GM19238 (cell line): ENCODE measurements around the gene TCF21.
"Not testable (repeated sequence)": the region's sequence is repeated elsewhere in the genome, so short reads cannot be mapped to it uniquely, and the experiment has no call there.

ENCODE experiments used
- DNase-seq: peaks from one replicate; pipeline ENCODE4 v3.0.0; 2011; ENCODE audit warnings: low spot score; ENCODE audit not compliant: insufficient read length

TCF21 gene

DNA sequence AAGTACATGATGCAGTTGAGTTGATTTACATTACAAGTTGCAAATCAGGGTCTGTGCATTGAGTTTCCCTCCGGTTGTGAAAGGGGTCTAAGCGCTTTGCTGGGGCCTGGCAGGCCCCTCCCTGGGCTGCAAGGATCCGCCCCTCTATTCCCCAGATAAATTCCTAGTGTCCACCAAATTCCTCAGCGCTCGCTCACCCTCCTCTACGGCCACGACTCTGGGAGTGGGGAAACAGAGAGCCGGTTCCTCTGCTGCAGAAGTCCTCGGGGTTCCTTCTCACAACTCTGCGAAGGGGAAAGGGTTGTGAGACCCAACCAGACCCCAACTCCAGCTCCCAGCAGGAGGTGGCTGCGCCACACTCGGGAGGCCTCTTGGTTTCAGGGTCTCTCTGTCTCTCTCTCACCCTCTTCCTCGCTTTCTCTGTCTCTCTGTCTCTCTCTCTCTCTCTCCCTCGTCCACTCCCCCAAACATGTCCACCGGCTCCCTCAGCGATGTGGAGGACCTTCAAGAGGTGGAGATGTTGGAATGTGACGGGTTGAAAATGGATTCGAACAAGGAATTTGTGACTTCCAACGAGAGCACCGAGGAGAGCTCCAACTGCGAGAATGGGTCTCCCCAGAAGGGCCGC lies at the start of gene TCF21:
TSS of gene TCF21 (plus strand) at position 185 of the 628 bp plus-strand sequence. CDS start at position 470, 285 bp downstream.
- no peak for DNase-seq

DNA sequence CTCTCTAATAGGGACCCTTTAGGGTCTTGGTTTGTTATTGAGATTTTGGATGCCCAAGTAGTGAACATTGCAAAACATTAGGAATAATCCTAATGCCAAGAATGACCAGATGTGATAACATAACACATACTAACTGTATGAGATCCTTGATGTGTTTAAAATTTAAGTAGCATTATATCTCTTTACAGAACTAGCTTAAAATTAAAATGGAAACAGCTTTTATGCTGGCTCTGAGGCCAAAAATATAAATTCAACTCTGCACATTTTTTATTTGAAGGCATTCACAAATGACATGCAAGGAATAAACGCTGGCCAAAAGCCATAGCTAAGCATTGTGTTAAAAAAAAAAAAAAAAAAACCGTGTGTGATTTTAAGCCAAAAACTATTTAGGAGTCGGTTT lies 47.7 kb upstream of the TCF21 start:
- no peak for DNase-seq

DNA sequence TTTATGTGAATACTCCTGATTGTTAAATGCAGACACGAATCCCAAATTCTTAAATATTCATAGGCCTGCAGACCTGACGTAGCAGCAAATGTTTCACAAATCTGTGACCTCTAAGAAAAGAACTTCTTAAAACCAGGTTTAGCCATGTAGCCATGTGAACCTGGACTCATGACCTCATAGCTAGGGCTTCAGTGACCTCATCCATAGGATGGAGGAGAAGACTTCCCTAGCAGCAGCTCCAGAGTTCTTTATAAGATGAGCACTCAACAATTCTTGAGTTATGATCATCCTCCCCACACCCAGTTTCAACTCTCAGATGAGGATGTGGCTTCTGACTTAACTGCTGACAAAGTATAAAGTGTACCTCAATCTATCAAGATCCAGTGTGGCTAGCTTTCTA lies 45.8 kb upstream of the TCF21 start:
- no peak for DNase-seq

DNA sequence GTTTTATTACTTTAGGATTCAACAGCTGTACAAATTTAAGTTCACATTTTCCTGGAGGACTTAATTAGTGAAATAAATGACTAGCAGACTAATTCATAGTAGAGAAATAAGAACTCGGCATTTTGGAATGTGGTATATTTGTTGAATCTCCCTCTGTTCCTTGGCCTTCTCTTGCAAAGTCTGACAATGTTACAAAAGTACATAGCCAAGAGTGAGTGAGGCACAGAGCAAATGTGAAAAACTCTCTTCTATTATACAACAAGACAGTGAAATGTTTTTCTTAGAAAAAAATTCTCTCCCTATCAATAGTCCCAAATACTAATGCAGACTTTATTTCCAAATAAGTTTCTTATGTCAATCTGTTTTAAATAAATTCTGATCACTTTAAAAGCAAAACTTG lies 44.2 kb upstream of the TCF21 start:
- DNase-seq: no peak

DNA sequence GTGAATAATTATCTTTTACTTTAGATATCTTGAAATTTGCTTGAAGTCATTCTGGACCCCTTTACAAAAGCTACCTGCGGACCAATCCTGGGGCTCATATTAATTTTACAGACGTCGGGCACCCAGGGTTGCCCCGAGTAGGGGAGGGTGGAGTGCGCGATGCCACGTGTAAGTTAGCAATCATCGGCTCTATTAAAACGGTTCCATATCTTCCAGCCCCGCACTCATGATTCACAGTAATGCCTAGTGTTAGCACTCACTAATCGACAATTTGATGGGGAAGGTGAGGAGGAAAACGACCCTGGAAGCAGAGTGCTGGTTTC lies 34.9 kb upstream of the TCF21 start:
- DNase-seq: no peak

DNA sequence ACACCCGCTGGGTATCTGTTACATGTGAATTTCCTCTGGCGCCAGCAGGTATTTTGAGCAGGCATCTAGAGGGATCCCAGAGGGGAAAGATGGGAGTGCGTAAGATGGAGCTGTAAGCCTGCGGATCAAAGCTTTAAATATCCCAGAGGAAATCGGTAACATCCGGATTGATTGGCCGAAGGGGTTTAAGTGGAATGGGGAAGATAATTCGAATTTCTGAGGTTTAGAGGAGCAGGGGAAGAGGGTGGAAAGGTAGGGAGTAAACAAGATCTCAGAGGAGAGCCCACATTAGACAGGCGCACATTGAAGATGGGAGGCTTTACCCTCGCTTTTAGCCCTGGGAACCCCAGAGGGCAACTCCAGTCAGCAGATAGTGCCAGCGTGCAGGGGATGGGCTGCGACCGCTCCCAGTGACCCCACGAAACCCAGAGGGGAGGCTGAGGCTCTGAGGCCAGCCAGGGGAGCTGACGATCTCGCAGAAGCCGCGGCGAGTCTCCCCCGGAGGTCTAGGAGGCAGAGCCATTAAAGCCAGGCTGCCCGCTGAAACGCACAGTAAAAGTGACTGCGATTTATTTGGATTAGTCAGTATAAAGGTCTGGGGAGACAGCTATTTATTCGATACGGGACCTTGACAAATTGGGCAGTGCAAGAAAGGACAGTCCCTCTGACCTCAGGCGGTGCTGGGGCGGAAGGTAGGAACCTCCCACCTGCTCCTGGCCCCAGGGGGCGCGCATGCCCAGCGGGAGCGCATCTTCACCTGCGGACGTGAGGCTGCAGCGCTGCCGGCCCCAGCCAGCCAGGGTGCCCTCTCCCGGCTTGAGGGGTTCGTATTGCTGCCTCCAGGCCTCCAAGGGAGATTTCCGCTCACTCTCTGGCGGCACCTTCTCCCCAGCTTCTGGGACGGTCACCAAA lies 34.3 kb upstream of the TCF21 start:
- no peak for DNase-seq

DNA sequence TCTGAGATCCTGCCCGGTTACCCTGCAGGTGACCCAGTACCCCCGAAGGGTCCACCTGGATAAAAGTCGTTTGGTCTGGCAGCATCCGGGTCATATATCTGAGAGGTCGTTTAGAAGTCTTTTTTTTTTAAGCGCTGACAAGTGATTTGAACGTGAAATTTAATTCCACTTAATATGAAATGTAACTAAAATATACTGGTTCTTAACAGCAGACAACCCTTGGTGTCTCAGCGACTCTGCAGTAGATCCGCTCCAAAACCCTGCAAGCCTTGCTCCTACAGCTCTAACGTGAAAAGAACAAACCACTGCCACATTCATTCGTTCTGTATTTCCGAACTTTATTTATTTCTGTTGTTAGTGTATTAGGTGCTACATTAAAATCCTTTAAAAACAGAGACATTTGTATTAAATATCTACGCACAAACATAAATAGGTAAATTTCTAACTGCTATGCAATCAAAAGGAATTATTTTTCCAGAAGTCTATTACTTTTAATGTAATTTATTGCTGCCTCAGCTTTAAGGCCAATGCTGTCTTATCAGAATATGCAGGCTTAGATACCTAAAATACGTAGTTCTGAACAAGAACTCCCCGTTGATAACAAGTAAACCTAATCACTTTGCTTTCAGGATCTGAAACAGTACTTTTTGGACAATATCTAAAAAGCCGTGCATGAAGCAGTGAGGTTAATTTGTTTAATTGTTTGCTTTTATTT lies 33.5 kb upstream of the TCF21 start:
- no peak for DNase-seq

DNA sequence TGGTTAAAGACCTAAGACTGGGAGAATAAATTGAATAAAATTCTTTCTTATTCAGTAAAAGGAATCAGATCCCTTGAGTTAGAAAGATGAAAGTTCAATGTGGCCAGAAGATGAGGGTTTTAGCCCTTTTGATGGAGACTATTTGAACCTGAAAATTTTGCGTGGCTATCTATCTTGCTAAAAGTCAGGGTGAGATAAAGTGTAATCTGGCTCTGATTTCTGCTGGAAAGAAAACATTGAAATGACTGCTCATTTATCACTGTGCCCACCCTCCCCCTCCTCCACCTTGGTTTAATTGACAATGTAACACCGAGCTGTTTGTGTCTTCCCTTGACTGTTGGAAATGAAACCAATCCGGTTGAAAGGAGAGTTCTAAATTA lies 32.9 kb upstream of the TCF21 start:
- DNase-seq: no peak

DNA sequence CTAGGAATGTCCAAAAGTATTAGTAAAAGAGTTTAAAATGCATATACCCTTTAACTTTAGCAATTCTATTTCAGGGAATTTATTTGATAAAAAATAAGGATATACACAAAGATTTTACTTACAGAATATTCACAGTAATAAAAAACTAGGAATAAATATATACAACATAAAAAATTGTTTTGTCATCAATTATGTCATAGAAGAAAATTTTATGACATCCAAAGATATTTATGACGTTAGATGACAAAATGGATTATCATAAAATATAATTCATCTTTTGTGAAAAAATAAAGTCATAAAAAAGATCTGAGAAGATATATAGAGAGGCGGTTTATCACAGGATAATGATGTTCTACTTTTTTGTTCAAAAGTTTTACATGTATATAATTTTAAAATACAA lies 32.0 kb upstream of the TCF21 start:
- DNase-seq: no peak

DNA sequence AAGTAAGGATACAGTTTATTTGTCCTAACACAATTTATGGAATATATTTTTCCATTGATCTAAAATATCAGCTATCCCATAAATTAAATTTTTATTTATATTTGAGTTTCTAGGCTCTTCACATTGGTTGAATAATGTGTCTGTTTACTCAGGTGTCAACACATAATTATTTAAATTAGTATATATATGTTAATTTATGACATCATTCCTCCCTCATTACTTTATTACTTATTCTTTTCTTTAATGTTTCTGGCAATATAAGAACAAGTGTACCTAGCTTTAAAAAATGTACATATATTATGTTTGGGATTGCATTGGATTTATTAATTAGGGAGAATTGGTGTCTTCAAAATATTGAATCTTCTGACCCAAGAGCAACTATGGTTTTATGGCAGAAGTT lies 31.2 kb upstream of the TCF21 start:
- no peak for DNase-seq

DNA sequence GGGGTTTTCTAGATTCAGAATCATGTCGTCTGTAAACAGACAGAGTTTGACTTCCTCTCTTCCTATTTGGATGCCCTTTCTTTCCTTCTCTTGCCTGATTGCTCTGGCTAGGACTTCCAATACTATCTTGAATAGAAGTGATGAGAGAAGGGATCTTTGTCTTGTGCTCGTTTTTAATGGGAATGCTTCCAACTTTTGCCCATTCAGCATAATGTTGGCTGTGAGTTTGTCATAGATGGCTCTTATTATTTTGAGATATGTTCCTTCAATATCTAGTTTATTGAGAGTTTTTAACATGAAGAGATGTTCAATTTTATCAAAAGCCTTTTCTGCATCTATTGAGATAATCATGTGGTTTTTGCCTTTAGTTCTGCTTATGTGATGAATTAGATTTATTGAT lies 27.6 kb upstream of the TCF21 start:
- not testable (repeated sequence) for DNase-seq

DNA sequence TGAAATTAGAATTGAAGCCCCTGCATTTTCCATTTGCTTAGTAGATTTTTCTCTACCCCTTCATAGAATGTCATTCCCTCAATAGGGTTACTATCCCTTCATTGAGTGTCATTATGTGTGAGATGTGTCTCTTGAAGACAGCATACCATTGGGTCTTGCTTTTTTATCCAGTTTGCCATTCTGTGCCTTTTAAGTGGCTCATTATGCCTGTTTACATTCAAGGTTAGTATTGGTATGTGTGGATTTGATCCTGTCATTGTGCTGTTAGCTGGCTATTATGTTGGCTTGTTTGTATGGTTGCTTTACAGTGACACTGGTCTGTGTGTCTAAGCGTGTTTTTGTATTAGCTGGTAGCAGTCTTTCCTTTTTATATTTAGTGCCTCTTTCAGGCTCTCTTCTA lies 25.7 kb upstream of the TCF21 start:
- DNase-seq: no peak

DNA sequence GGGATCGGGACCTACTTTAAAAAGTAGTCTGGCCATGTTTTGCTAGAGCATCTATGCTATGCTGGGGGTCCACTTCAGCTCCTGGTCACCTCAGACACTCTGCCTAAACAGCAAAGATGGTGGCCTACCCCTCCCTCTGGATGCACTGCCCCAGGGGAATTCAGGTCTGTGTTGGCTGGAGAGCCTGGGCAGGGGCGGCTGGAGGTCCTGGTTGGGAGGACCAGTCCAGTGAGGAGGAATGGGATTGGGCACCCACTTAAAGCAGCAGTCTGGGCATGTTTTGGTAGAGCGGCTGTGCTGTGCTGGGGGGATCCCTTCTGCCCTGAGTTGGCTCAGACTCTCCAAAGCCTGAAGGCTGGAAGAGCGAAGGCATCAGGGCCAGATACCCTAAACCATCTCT lies 23.2 kb upstream of the TCF21 start:
- DNase-seq: no peak

DNA sequence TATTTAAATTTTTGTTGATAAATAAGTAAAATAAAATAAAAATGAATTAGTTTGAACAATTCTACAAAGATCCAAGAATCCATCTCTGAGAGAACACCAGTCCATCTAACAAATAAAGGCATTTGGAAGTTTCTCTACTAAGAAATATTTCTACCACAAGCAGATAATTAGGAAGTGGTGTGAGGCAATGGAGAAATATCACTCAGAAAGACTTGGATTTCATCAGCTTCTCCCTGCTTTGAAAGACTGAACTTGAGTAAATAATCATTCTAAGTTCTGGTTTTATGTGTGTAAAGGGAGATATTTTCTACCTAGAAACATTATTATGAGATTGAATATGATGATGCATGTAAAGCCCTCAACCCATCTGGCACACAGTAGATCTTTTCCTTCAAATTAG lies 17.8 kb upstream of the TCF21 start:
- no peak for DNase-seq

DNA sequence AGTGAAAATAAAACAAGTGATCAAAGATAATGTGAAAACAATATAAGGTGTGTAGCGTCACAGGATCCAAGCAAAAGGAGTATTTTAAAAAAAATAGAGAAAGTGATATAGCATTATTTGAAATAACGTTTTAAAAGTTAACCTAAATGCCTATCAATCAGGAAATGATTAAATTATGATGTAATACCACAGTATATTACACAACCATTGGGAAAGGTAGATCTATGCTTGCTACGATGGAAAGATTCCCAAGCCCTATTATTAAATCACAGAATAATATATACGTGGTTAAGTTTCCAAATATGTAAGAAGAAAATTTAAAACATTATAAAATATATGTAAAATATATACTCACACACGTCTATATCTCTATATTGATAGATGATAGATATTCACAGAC lies 15.4 kb upstream of the TCF21 start:
- DNase-seq: no peak

DNA sequence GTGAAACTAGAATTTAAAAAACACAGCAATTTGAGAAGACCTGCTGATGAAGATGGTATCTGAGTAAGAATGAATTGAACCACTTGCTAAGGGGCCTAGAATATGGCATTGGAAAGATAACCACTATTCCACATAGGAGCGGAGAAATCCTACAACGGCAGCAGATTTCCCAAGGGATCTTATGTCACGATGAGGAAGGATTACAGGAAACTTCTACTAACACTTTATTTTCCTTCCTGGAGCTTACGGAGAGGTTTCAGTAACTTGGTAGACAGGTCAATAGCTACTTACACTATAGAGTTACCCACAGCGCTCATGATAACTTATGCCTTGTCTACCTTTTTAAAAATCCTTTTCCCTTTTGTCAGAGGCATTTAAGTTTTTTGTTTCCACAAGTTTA lies 11.8 kb upstream of the TCF21 start:
- DNase-seq: no peak

DNA sequence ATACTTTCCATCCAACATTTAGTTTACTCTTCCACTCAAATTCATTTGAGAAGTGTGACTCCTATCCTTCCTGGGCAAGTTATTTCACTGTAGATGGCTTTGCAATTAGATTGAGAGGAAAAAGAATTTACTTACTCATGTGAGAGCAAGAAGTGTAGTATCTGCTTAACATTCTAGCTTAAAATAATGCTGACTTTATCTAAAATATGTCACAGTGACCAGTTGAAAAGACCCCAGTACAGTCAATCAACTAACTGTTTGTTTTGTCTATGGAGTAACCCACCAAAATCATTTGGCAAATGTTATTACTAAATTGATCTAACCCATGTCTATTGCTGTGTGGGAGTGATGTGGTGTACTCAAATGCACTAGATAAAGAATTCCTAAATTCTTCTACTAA lies 8.9 kb upstream of the TCF21 start:
- DNase-seq: no peak

DNA sequence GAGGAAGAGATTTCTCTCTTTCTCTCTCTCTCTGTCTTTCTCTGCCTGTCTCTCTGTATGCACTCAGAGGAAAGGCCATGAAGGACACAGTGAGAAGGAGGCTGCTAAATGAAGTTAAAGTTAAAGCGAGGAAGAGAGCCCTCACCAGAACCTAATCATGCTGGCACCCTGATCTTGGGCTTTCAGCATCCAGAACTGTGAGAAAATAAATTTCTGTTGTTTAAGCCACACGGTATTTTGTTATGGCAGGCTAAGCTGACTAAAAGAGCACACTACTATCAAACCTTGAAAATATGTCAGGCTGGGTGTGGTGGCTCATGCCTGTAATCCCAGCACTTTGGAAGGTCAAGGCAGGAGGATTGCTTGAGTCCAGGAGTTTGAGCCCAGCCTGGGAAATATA lies 8.0 kb upstream of the TCF21 start:
- no peak for DNase-seq

DNA sequence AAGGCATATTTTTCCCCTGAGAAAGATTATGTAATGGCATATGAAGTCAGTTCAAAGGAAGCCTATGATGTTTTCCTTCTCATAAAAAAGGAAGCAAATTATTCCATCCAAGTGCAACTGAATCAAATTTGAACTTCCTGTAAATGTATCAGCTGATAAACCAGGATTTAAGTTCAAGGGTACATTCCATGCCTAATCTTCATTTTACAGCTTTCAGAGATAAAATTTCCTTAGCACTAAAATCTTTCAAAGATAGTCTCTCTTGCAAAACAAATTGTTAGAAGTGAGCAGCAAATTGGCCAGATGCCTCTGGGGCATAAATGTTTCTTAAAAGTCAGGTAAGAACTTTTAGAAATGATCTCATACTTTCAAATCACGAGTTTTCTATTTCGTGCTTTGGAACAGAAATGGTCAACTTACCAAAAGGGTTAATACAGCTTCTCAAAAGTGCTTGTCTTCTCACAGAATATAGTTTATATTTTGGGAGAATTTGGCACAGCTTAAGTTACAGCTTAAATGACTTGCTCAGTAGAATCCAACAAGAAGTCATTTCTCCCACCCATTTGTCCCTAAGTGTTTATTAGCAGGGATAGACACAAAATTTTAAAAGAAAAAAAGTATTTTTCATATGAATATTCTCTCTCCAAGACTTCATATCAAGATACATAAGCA lies 2.7 kb upstream of the TCF21 start:
- no peak for DNase-seq

DNA sequence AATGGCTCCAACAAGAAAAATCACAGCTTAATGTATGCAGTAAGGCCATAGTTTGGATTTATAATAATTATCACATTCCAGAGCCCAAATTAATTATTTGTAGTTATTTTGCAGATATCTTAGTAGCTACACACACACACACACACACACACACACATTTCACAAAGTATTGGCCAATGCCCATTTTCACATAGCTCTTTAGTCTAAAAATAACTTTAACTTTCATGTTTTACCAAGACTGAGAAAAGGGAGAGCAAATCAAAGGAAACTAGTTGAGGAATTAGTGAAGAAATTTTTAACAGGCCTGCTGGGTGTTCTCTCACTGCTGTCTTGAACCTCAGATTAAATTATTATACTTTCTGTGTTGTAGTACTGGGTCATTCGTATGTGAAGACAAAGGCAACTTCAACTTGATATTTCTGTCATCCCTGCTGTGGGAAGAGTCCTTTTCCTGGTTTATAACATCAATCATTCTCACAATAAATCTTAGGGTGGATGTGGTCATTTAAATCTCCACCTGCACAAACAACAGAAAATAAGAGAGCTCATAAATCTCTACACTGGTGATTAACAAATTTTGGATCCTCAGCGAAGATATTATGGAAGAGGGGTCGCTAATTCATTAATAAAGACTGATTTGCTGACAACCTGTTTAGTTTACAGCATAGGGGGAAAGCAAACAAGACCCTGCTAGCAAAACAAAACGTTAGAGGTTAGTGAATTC lies 1.6 kb upstream of the TCF21 start:
- no peak for DNase-seq

DNA sequence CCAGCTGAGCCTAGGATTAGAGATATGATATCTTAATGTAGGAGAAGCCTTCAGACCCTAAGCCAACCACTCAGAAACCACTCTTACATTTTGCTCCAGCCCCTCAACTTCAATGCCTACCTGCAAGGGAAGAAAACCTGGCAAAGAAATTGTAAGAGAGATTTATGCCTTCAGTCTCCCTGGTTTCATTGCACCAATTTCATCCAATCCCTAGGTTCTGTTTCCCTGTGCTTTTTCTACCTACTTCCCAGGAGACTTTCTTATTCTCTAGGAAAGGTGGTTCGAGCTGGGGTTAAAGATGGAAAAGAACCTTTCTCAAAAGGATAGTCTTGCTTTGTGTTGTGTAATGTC lies 1.1 kb upstream of the TCF21 start:
- DNase-seq: no peak
